Myometrial cell (primary cell): Measurements from ENCODE around the gene NEK8. TPM values are rescaled to one million over a fixed set of nuclear protein-coding genes. Genes with fewer than 3 reads are reported as not detected.

Source experiments
- total RNA-seq: library from RNA; depleted of rRNA; stranded (reverse); fragments of >200 nt; gene quantifications from 2 replicates; pipeline ENCODE4 v1.2.3, GENCODE V29; 2015

NEK8 gene
- total RNA-seq, result 2.1 and 34.3 TPM in 2 replicates

GRCh38 chr17:28728364-28729200 lies at the start of gene NEK8:
Gene NEK8 (plus strand): TSS chr17:28728788. CDS start chr17:28728814, 26 bp downstream.

GRCh38 chr17:28711723-28712031 lies 16.9 kb upstream of the NEK8 start, which contains the start of gene PROCA1:
Gene PROCA1 (minus strand): TSS chr17:28711888. CDS start chr17:28711660, 228 bp downstream.

GRCh38 chr17:28717578-28718332 lies 10.8 kb upstream of the NEK8 start, which contains the start of gene RAB34:
Gene RAB34 (minus strand): TSS chr17:28717868. CDS start chr17:28717266, 602 bp downstream.

GRCh38 chr17:28726226-28726626 lies 2.4 kb upstream of the NEK8 start, which contains the start of gene TLCD1:
Gene TLCD1 (minus strand): TSS chr17:28726233. CDS start chr17:28726097, 136 bp downstream.

GRCh38 chr17:28743243-28744103 lies 14.9 kb downstream of the NEK8 start, which contains the start of gene TRAF4:
Gene TRAF4 (plus strand): TSS chr17:28744011. CDS start chr17:28744113, 102 bp downstream.

Other genes with a start within 250 kb of the NEK8 start
- not detected in 2 replicates for gene FOXN1, start 222.4 kb upstream of the NEK8 start, total RNA-seq
- 31.1 and 37.2 TPM in 2 replicates for gene UNC119, start 176.2 kb upstream of the NEK8 start, total RNA-seq
- gene PIGS, start 157.3 kb upstream of the NEK8 start, total RNA-seq, result 57.8 and 64.9 TPM in 2 replicates
- 102 and 110 TPM in 2 replicates for gene ALDOC, start 151.9 kb upstream of the NEK8 start, total RNA-seq
- 43.2 and 48.1 TPM in 2 replicates for gene SPAG5, start 129.8 kb upstream of the NEK8 start, total RNA-seq
- gene RSKR, start 114.6 kb upstream of the NEK8 start, total RNA-seq, result 0.35 and 0.58 TPM in 2 replicates
- 88.2 and 114 TPM in 2 replicates for gene BLTP2, start 83.6 kb upstream of the NEK8 start, total RNA-seq
- 49.6 and 55.3 TPM in 2 replicates for gene SDF2, start 66.9 kb upstream of the NEK8 start, total RNA-seq
- 19.6 and 24.1 TPM in 2 replicates for gene SUPT6H, start 66.6 kb upstream of the NEK8 start, total RNA-seq
- gene PROCA1, start 16.9 kb upstream of the NEK8 start, total RNA-seq, result 0.18 and 2.3 TPM in 2 replicates
- 403 and 461 TPM in 2 replicates for gene RAB34, start 10.9 kb upstream of the NEK8 start, total RNA-seq
- gene RPL23A, start 8.8 kb upstream of the NEK8 start, total RNA-seq, result 511 and 592 TPM in 2 replicates
- gene TLCD1, start 2.6 kb upstream of the NEK8 start, total RNA-seq, result 10.4 and 10.8 TPM in 2 replicates
- gene TRAF4, start 15.2 kb downstream of the NEK8 start, total RNA-seq, result 28.2 and 38.3 TPM in 2 replicates
- gene FAM222B, start 114.0 kb downstream of the NEK8 start, total RNA-seq, result 4.8 and 6.6 TPM in 2 replicates
- 56.0 and 102 TPM in 2 replicates for gene ERAL1, start 126.2 kb downstream of the NEK8 start, total RNA-seq
- 60.4 and 66.9 TPM in 2 replicates for gene FLOT2, start 168.9 kb downstream of the NEK8 start, total RNA-seq
- 2.6 and 3.7 TPM in 2 replicates for gene DHRS13, start 174.3 kb downstream of the NEK8 start, total RNA-seq
- 14.0 and 17.0 TPM in 2 replicates for gene PHF12, start 222.7 kb downstream of the NEK8 start, total RNA-seq